GM20431 (cell line): ENCODE data around the gene CPNE4.

Source experiments
- in situ Hi-C: fragments of 300-500 bp; cut with MseI, MboI; formaldehyde crosslinking; loops from one replicate; pipeline ENCODE4 v1.15.0; 2020; ENCODE audit warnings: low sequenced_read_pairs; ENCODE audit not compliant: unreplicated experiment

Gene CPNE4

DNA sequence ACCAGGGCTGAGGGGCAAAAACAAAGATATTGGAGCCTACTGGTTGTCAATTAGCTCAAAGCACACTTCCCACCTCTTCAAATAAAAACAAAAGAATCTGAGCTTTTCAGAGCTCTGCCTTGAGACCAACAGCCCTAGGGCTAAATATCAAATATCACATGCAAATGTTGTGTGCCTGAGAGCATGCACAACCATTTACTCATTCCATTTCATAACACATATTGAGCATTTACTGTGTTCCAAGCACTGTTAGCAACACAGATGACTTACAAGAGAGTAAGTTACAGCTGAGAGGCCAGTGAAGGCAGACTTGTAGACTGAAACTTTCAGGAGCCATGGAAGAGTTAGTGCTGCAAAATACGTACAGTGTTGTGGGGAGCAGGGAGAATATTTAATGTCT is 222.4 kb downstream of the CPNE4 start:
- in situ Hi-C loops = no loop called here

DNA sequence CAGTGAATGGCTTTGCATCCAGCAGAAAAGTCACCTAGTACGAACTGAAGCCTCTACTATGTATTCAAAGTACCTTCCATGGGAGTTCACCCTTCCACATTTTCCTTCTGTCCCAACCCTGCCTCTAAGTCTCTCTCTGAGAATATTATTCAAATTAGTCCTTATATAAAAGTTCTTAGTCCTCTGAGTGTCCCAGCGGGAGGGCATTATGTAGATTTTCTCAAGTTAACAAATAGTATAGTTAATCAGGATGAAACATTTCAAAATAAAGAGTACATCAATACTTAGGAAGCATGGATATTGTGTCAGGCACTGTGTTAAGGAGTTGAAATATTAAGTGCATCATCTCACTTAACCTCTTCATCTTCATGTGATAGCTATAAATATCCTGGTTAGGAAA is 223.3 kb downstream of the CPNE4 start:
- in situ Hi-C loops = no loop called here

DNA sequence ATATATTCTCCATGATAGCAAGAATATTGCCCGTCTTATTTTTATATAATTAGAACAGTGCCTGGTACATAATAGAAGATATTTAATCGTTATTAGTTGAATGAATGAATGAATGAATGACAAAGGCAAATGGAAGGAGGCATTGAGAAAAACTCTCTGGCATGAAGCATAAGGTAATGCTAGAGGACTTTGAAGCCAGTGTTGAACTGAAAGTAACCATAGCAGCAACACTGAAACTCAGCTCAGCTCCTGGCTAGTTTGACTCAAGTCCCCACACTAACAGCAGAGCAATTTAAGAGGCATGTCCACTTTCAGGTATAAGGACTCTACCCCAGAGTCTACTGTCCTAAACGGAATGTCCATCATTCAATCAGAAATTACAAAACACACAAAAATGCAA is 227.0 kb downstream of the CPNE4 start:
- in situ Hi-C loops = no loop called here

DNA sequence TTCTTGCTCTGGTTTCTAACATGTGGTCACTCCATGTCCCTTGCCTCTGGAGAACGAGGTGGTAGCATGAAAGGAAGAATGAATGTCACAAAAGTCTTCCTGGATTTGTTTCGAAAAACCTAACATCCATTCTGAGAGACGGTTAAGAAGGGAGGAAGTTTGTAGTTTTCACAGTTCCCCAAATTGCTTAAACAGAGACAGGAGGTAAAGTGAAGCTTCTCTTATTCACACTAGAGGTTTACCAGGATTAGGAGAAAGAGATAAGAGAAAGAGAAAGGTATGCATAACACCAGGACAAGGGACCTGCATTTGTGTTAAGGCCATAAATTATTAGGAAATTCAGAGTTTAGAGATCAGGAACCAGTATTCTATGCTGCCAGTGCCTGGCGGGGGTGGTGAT is 228.1 kb downstream of the CPNE4 start:
- in situ Hi-C loops = no loop called here

DNA sequence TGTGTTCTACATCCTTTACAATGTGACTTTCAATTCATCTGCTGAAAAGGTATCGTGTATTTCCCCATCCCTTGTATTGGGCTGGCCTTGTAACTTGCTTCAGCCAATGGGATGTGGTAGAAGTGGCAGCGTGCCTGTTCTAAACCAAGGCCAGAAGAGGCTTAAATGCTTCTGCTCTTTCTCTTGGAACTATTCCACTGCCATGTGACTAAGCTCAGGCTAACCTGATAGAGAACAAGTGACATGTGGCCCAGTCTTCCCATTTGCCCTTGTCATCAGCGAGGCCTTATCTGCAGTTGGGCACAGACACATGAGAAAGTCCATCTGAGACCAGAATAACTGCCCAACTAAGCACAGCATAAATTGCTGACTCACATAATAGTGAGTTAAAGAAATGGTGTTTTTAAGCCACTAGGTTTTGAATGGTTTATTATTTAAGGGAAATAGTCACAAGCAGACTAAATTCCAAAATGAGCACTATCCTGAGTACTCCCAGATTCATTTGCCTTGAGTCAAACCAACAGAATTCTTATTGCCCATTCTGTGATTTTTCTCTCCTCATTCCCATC is 230.2 kb downstream of the CPNE4 start:
- in situ Hi-C loops = no loop called here

DNA sequence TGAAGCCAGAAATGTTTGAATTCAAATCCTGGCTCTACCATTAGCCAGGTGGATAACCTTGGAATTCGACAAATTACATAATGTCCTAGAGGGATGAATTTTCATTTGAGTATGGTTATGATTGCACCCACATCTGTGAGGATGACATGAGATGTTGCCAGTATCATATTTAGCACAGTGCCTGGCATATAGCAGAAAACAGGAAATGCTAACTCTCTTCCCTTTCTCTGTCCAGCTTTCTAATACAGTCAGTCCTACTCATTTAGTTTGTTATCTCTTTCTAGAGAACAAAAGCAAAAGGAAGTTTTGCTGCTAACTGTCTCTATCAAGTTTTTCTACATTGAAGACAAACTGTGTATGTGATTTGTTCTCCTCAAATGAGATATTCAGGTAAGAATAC is 231.7 kb downstream of the CPNE4 start:
- in situ Hi-C loops = no loop called here

DNA sequence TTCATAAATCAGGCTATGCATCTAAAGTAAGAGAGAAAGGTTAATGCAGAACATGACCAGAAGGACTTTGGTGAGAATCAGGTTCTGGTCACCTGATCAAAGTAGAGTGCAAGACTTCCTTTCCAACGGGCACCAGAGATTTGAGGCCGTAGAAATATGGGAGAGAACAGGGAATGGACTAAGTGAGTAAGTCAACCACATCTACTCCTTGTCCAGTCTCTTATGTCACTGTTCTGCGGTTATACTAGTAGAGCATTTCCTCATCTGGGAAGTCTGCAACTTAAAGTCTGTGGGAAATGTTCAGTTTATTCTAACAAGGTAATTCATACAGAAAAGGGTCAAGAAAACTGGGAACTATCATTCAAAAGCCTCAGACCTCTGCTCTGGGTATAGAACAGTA is 232.8 kb downstream of the CPNE4 start:
- in situ Hi-C loops = no loop called here

DNA sequence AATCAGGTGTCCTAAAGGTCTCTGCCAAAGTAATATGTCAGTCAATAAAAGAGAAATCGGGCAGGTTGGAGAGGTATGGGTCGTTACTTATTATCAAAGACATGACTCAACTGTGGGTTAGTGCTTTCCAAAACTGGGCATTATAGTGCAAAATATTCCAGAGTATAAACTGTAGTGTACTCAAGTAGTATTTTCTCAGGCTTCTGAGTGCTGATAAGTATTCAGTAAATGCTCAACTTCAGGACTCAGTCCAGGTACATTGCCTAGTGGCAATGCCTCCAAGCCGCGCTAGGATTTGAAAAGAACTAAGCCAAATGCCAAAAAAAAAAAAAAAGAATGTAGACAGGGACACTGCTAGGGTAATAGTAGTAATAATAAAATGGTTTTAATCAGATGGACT is 233.2 kb downstream of the CPNE4 start:
- in situ Hi-C loops = no loop called here

DNA sequence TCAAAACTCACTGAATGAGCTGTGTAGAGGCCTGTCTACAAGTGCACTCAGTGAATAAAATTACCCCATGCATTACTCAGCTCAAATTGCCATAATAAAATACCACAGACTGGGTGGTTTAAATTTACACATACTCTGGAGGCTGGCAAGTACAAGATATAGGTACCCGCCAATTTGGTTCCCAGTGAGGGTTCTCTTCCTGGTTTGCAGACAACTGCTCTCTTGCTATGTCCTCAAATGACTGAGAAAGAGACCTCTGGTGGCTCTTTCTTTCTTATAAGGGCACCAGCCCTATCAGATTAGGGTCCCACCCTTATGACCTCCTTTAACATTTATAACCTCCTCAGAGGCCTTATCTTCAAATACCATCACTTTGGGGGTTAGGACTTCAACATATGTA is 237.0 kb downstream of the CPNE4 start:
- in situ Hi-C loops = loop anchor here (25.0 kb wide), 1 partner anchor 240 kb away; the partner anchor contains the start of gene CPNE4

DNA sequence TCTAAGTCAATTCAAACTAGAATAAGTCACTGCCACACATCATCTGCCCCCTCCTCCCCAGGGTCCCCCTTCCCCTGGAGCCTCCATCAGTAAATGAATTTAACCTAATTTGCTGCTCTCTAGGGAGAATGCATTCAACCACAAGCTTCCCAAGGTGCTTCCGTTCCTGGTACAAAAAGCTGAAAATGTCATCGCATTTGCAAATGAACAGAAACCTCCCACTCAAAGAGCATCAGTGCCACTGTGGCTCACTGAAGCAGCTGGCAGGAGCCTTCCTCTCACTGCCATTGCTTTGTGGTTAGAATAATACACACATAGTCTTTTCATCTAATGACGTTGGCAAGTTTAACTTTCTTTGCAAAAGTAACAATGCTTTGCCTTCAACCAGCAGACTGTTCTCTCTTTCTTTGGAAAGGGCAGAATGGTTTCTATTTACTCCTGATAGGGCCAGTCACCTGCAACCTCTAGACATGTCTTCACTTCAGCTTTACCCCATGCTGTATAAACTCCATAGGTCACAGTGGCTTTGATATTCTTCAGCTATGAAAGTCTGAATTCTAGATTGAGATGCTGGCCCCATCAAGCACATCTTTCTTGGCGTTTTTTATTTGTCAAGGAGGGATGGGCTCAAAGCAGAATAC is 238.1 kb downstream of the CPNE4 start:
- in situ Hi-C loops = loop anchor here (25.0 kb wide), 1 partner anchor 241 kb away; the partner anchor contains the start of gene CPNE4

DNA sequence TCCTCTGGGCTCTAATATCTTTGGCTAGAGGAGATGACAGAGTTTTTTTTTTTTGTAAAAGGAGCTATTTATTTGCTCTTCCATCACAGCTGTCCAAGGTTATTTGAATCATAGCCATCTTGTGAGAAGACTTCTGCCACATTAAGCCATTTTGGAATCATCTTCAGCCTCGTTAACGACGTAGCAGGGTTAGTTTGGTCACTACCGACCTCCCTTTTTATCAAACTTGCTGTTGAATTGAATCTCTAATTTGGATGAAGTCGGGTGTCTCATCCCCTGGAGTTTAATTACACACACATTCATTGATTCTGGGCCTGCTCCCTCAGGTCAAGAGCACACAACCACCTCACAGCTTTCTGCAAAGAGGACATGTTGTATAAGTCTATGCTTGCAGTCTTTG is 238.7 kb downstream of the CPNE4 start:
- in situ Hi-C loops = loop anchor here (25.0 kb wide), 1 partner anchor 241 kb away; the partner anchor contains the start of gene CPNE4

DNA sequence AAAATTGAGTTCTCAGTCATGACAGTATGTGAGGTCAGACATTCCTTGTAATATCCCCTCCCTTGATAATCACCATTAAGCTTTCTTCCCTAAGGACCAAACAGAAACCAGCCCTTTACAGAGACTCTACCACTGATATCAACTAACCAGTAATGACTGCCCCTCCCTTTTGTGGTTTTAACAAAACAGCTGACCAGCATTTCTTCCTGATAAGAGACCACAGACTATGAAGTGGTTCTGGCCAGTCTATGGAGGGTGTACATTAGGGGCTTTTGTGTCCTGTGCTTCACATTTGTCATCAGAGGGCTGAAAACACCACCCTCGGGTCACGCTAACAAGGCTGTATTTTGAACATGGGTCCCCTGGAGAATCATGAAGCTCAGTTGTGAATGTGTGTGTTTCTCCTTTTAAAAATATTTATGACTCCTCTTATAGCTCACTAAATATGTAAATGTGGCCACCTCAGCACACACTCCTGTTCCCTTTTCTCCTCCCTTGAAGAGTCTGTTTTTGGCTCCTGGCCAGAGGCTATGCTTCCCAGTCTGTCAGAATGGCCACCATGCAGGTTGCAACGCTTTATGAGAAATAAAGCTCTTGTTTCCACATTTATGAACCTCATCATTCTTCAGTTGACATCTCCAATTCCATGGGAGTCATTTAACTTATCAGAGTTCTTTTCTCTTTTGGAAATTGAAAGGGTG is 239.3 kb downstream of the CPNE4 start:
- in situ Hi-C loops = loop anchor here (25.0 kb wide), 1 partner anchor 242 kb away; the partner anchor contains the start of gene CPNE4

DNA sequence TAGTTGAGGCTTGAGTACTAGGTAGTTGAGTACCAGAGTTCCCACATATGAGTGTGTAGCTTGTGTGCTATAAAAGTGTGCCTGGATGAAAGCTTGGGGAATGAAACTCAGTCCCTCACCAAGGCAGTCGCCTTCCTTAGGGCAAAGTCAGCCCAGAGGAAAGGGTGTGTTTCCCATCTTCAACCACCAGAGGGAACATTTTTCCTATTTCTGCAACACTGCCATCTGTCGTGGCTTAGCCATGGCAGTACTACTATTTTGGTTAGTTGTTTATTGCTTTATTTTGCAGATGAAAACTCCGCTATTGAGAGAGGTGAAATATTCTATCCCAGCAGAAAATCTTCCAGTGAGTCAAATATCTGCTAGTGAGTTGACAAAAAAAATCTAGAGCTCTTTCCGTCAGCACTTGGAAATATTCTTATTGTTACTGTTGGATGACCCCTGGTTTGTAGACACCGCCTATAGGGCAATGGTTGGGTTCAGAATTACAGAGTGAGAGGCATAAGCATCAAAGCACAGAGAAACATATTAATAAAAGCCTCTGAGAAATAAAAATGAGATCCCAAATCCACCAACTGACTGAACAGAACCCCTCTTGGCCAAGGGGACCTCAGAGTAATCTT is 239.9 kb downstream of the CPNE4 start:
- in situ Hi-C loops = loop anchor here (25.0 kb wide), 1 partner anchor 242 kb away; the partner anchor contains the start of gene CPNE4

DNA sequence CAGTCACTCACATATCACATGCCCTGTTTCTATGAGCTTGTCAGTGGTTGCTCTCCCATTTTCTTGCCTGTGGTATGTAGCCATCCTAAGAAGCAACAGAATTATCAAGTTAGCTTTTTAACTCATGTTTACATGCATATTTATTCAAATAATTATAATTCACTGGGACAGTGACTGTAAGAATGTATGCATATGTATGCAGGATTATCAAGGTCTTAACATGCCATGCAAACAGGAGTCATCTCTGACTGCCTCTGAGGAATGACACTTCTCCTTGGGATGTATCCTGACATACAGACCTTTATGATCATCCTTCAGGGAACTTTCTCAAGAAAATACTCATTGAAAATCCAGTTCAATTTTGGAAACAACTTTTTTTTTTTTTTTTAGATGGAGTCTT is 240.9 kb downstream of the CPNE4 start:
- in situ Hi-C loops = loop anchor here (25.0 kb wide), 1 partner anchor 243 kb away; the partner anchor contains the start of gene CPNE4

DNA sequence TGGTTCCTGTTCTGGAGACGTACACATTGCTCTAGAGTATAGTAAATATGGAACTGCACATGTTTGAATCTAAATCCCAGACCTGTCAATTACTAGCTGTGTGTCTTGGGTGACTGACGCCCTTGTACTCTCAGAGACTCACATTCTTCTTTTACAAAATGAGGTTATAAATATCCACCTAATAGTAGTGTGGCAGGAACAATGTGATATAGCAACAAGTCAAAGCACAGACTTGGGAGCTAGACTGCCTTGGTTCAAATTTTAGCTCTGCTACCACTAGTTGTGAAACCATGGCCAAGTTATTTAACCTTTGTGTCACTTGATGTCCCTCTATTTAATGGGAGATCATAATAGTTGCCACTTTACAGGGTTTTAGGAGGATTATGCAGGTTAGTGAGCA is 245.6 kb downstream of the CPNE4 start:
- in situ Hi-C loops = loop anchor here (25.0 kb wide), 1 partner anchor 248 kb away; the partner anchor contains the start of gene CPNE4

DNA sequence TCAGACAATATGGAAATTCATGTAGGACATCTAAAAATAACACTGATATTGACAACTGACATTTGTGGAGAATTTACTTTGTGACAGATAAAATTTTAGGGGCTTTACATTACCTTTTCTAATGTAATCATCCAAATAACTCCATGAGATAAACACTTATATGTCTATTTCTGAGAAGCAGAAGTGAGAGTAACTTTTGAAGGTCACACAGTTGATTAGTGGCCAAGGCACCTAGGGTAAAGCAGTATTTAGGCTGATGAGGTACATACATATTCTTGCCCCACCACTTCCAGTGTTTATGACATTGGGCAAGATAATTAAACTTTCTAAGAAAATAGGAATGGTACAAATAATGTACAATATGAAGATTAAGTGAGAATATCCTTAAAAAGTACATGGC is 248.4 kb downstream of the CPNE4 start:
- in situ Hi-C loops = loop anchor here (25.0 kb wide), 1 partner anchor 251 kb away; the partner anchor contains the start of gene CPNE4

DNA sequence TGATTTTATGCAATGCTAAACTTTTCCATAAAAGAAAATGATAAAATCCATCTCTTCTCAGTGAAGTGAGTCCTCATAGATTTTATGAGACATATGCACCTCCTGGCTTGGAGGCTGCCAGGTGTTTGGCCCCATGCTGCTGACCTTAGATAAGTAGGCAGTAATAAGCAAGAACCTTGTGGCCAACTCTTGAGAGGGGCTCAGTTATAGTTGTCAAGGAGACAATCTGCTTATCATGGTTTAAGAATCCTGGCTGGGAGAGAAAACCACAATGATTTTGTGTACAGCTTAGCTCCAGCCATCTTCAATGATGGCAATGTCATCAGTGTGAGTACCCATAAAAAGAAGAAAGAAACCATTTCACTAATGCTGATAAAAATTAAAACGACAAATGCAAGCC is 252.1 kb downstream of the CPNE4 start:
- in situ Hi-C loops = loop anchor here (25.0 kb wide), 1 partner anchor 255 kb away; the partner anchor contains the start of gene CPNE4

DNA sequence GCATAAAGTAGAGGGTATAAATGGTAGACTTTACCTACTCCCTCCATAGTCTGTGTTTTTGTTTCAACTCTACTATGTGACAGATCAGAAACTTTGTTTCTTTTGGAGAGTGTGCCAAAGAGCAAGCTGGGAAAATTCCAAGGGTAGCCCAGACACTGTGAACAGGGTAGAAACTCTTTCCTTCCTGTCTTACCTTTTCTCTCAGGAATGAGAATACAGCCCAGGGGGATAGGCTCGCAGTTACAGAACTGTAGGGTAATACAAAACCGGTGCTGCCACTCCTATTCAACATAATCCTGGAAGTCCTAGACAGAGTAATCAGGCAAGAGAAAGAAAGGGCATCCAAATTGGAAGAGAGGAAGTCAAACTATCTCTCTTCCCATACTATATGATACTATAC is 256.3 kb downstream of the CPNE4 start:
- in situ Hi-C loops = loop anchor here (25.0 kb wide), 1 partner anchor 259 kb away; the partner anchor contains the start of gene CPNE4

DNA sequence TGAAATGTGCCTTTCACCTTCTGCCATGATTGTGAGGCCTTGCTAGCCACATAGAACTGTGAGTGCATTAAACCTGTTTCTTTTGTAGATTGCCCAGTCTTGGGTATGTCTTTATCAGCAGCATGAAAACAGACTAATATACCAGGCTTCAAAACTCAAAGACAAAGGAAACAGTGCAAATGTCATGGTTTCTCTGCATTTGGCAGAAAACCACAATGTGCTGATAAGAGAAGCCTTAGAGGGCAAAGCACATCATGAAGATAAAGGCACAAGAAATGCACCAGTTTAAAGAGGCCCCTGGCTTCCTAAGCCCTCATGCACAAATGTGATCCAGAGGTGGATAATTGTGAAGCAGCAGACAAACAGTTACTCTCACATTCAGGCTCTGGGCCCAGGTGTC is 259.2 kb downstream of the CPNE4 start:
- in situ Hi-C loops = loop anchor here (25.0 kb wide), 1 partner anchor 262 kb away; the partner anchor contains the start of gene CPNE4

DNA sequence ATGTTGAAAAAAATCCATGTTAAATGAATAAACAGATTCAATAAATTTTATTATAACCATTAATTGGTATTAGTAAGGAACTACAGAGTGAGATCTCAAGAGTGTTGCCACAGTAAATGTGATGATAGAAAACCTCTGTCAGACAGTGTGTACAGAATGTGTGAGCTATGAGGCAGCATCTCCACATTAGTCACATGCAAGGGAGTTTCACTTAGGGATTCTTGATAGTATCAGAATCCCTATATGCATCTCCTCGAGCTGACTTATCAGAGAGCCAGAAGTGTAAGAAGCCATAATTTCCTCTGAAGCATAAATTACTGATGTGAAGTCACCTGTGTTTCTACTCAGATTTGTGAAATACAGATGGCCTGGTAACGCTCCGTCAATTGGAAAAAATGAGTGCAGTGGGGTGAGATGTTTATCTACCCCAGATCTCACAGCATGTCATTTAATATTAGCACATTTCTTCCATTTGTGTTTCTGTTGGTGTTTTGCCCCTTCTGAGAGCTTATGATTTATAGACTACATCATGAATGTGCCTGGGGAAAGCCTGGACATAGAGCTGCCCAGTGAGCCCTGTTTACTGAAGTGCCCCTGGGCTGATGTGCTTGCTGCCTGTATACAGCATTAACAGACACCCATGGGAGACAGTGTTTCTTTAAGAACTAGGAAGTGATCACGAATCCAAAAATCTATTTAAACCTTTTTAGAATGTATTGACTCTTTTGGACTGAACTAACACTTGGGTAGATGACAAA is 262.4 kb downstream of the CPNE4 start:
- in situ Hi-C loops = no loop called here
